HG03571 (cell line): ENCODE measurements around the gene KCNQ1.
A peak's percentile ranks its signal among the peaks of the same experiment; 100 is the strongest.

ENCODE experiments used
- ATAC-seq: cut with Tn5 transposase; IDR thresholded peaks from one replicate; pipeline ENCODE4 v1.9.1; 2021; ENCODE audit not compliant: unreplicated experiment

The KCNQ1 gene

DNA sequence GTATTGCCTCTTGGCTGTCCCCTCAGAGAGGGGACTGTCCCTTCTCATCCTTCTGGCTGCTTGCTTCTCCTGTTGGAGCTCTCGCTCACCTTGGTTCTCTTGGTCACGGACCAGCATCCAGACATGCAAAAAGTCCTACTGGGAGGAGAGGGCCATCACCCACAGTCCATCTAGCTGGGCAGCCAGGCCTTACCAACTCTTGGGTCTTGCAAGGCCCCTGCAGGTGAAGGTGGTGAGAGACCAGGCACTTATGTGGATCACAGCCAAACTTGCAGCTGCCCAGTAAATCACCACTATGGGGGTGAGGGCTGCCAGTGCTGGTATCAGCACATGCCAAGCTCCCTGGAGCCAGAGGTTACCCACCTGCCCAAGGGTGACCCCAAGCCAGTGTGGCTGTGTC lies 218.7 kb downstream of the KCNQ1 start:
- ATAC-seq: no peak

DNA sequence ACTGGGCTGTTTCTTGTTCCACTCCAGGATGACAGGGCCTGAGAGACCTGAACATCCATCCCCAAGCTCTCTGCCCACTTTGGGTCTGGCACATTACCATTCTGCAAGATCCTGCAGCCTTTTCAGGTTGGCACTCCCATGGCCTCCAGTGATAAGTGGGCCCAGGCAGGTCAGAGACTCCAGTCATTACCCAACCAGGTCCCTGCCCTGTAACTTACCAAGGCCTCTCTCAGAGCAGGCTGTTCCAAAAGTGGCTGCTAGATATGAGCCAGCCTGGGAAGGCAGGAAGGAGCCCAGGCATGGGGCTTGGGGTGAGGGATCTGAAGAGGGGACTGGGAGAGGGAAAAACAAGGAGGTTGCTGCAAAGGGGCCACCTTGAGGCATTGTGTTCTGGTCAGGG lies 219.1 kb downstream of the KCNQ1 start:
- no peak for ATAC-seq

DNA sequence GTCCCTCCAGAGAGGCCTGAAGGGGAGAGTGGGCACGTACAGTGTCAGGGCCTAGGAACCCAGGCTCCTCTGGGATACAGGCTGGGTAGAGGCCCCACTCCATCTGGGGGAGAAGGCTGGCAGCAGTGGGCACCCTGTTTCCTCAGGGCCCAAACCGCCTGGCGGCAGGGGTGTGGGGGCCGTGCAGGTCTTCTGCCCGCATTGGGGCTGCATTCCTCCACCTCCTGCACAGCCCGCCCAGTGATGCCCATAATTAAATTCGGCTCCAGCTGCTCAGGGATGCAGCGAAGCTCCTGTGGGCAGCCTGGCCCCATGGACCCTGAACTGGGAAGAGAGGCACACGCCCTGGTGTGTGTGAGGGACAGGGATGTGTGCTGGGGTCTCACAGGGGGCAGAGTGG lies 219.6 kb downstream of the KCNQ1 start:
- no peak for ATAC-seq

DNA sequence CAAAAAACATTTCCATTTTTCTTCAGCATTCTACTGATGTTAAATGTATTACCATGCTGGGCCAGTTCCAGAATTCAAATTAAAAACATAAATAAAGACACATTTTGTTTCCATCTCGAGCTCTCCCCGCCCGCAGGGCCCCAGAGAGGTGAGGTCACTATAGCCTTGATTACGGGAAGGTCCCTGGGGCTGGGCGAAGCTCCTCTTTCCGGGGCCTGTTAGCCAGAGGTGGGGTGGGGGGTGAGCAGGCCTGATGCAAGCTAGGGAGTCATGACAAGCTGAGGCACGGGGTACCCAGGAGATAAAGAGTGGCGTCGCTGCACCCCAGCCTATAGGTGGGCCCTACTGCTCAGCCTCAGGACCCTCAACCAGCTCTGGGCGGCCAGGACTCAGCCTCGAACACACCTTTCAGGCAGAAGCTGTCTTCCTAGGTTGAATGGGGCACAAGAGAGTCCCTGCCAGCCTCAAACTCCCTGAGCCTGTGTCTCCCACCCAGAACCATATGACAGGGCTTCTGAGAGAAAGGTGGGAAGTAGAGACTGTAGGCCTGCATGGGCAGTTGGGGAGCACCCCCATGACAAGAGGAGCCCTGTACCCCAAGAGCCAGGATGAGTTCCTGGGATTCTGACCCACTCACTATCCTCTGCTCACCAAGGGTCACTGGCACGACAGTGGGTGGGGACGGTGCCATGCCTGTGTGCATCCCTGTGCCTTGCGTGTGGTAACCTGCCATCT lies 220.2 kb downstream of the KCNQ1 start:
- ATAC-seq: no peak

DNA sequence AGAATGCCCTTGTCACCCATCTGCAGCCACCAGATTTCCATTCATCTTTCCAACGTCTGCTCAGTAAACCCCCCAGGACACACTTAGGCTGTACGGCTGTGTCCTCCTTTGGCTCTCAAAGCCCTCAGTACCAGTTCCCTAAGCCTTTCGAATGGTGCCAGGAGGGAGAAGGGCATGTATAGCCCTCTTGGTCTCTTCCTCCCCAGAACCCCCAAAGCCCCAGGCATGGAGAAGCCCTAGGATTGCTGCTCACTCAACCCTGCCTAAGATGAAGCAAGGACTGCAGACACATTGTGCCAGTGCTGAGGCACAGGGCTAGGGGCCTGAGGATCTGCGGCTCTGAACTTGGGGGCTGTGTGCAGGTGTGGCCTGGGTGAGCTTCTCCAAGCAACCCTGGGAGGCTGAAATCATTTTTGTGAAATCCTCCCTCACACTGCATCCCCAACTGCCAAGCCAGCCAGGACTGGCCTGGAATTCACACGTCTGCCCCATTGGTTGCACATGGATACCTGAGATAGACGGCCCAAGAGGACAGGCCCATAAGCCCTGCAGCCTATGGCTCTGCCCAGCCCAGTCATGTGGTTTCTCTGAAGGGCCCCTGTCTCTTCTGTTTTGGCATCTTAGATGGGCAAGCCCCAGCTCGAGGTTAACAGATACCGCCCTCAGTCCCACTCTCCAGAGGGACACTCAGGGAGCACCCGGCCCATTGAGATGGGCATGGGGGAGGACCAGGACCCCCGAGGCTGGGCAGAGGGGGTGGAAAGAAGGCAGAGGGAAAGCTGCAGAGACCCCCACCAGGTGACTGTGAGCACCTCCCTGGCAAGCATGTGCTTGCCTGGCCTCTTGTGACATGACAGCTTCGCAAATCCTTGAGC lies 221.0 kb downstream of the KCNQ1 start:
- no peak for ATAC-seq

DNA sequence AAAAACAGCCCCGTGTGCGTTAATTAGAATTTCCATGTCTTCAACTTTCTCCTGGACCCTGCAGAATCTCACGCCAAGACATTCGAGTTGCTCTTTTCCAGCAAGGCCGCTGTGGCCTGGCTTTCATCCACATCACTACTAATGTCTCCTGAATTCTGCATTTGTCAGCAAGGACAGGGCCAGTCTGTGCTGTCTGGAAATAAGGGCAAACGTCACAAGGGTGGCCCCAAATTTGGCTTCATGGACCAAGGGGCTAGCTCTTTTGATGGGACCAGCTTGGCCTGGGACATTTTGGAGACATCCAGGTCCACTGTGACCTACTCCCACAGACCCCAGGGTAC lies 221.6 kb downstream of the KCNQ1 start:
- no peak for ATAC-seq

DNA sequence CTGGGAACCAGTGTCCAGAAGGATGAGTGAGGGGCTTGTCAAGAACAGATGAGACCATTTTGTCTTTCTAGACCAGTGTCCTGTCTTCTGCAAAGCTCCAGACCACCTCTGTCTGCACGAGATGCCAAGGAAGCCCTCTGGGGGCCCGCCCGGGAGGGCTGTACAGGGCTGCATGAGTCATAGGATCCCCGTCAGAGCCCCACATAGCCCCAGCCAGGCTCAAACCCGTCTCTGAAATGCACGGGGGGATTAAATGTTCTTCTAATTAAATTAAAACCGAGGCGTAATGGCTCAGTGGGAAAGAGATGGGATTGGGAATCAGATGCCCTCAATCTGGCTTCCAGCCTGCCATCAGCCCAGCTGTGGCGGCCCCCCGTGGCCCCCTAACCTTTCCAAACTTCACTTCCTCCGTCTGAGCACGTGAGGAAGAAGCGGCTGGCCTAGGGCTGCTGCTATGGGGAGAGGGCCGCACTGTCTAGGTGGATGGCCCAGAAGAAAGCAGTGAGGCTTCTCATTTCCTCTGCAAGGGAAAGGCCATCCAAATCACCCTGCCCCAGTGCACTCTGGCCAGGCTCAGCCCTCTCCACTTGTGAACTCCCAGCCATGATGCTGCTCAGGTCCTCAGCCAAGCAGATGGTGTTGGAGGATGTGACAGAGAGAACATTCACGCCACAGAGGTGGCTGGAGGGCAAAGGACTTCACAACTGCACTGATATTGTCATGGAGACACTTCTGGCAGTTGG lies 222.2 kb downstream of the KCNQ1 start:
- ATAC-seq: no peak

DNA sequence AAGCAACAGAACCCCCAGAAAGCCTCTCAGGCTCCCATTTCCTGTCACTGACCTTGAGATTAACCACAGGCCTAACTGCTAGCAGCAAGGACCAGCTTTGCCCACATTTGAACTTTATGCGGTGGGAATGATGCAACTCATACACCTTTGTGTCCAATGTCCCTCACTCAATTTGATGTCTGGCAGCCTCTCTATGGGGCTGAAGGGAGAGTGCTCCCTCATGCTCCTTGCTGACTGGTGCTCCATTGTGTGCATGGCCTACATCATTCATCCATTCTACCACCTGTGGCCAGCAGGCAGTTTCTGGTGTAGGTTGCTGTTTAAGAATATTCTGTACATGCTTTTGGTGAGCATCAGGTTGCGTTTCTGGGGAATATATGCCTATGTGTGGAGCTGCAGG lies 223.1 kb downstream of the KCNQ1 start:
- ATAC-seq: no peak

DNA sequence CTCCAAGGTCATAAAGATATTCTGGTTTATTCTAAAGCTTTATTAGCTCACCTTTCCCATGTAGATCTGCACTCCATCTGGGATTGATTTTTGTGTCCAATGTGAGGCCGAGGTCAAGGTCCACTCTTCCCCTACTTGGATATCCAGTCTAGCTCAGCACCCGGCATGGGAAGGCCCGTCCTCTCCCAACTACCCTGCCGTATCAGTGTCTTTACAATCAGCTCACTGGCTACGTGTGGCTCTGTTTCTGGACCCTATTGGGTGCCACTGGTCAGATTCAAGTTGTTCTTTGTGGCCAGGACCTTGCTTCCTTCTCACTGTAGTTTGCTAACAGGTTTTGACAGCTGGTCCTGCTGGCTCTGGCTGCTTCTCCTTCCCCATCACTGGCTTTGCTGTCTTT lies 224.1 kb downstream of the KCNQ1 start:
- ATAC-seq: no peak

DNA sequence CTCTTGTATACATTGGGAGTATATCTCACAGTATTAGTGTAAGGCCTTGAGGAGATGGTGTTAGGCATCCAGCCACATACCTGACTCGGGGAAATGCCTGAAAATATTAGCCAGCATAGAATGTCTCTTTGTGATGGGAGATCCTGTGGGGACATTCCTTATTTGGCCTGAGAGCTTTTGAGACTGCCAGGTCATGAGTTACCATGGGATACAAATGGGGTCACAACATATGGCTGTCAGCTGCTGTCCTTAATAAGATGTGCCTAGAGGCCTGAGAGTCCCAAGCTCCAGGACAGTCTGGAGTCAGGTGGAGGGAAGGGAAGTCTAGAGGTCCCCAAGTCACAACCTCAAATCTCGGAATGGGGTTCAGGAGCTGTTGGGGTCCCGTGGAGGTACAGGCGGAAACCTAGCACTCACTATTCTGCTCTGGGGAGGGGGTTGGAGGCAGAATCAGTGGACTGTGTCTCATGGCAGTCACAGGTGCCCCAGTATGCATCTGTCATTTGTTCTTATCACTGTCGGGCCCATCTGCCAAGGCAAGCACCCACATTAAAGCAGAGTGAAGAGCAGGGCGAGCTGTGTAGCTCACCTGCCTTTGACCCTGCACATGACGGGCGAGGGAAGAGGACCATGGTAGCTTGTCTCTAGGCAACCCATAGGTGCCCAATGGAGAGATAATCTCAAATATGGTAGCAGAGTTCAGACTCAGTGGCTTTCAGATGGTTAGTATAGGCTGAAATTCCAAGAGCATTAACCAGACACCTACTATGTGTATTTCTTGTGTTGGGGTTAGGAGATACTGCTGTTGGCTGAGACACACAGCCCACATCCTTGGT lies 225.0 kb downstream of the KCNQ1 start:
- no peak for ATAC-seq

DNA sequence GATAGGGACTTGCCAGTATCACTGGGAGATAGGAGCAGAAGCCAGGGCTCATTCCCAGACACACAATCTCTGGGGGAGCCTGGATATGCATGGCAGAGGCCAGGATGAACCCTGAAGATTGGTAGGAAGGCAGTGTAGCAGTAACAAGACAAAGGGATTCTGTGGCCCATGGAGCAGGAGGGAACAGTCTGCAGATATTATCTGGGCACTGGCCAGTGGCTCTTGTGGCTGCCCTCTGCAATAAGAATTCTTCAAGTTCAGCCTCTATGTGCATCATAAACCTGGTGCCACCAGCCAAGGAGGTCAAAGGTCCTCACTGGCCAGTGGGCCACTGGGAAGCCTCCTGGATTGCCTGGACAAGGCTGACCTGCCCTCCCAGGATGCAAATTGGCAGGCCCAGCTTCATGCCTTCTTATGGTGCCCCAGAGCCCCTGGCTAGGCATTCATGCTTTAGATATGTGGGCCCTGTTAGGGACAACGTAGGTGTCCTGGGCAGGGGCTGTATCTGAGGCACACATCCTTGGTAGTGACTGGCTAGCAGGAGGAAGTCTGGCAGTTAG lies 225.8 kb downstream of the KCNQ1 start:
- no peak for ATAC-seq

DNA sequence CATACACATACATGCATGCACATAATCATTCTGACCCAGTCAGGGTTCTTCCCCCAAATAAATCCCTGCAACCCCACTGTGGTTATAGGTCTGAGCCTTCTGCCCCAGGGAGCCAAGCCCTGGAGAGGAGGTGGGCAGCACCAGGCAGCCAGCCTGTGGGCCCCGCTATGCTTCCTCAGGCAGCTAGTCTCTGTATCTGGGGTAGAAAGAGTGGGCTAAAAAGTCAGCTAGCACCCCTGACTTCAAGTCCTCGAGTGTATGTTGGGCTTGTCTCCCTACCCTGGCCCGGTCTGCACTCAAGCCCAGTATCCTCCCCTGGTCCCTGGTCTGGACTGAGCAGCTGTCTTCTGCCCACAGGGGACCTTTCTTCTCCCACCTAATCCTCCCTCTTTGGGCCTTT lies 226.9 kb downstream of the KCNQ1 start:
- ATAC-seq: no peak

DNA sequence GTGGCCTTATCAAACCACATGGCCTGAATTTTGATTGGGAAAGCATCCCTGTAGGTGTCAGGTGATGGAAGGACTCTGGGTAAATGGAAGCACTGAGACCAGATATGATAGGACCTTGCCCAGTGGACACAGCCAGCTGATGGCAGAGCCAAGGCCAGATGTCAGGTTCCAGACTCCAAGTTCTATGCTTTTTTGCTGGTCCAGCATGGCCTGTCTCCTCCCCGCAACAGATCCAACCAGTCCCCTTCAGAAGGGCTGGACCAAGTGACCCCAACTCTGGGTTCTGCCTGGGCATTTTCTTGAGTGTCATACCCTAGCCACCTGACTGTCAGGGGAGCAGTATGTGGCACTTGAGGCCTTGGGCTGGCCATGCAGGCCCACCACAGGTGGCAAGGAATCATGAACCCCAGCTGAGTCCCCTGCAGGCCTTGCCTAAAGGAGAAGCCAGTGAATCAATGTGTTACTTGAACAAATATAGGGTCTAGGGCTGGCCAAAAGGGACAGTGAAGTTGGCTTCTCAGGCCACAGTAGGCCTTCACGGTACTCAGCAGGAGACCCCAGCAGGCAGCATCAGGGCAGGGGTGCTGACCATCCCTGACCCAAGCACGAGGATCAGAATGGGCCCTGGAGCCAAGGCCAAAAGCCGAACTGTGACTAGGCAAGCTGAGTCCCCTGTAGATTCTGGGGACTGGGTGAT lies 227.9 kb downstream of the KCNQ1 start:
- no peak for ATAC-seq

DNA sequence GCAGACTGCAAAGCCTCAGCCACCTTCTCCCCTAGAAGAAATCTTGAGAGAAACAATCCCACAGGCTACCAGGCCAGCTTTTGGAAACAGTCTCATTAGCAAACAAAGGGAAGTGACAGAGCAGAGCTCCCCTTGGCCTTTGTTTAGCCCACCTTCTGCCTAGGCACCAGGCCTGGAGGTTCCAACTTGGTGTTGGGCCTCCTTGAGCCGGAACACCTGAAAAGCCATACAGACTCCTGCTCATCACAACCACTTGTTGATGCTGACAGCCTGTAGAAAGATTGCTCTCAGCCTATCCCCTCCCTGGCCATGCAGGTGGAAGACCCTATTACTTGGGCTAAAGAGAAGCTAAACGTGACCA lies 228.4 kb downstream of the KCNQ1 start:
- ATAC-seq: no peak

DNA sequence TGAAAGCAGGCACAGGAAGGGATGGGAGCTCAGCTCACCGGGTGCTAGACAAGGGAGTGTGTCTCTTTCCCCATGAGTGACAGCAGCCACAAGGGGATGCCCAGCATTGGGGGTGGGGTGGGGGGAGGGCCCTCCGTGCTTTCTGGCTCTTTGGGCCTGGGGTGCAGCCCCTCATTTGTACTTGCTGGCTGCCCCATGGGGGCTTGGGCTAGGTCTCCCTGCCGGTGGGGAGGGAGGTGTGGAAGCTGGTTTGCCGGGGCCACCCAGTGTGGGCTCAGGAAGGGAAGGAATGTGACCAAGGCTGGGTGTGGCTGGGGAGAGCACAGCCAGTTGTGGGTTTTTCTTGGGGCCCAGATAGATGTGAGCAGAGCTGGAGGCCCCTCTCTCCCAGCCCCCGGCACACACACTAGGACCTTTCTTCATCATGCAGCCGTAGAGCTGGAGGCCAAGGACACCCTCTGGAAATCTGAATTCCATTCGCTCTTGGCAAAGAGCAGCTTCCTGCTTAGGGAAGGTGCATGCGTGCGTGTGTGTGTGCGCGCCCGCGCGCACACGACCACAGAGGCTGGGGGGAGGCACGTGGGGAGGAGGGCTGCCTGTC lies 229.2 kb downstream of the KCNQ1 start:
- ATAC-seq: no peak

DNA sequence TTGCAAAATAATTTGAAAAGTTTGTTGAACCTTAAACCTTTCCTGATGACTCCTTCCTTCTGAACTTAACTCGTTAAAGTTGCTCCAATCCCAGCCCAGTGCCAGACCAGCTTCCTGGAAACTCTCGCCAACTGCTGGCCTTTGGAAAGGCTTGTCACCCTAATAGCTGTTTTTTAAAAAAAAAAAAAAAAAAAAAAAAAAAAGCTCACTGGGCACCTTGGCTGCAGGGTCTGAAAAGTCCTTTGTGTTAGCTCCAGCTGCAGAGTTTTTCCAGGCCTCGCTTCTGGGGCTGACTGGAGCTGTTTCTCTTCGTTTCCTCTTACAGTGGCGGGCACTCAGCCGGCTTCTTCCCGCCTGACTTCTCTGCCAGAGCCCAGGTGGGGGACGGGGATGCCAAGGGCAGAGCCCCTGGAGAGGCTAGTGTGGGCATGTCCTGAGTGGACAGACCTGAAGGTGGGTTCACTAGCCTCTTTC lies 229.9 kb downstream of the KCNQ1 start:
- ATAC-seq: no peak

DNA sequence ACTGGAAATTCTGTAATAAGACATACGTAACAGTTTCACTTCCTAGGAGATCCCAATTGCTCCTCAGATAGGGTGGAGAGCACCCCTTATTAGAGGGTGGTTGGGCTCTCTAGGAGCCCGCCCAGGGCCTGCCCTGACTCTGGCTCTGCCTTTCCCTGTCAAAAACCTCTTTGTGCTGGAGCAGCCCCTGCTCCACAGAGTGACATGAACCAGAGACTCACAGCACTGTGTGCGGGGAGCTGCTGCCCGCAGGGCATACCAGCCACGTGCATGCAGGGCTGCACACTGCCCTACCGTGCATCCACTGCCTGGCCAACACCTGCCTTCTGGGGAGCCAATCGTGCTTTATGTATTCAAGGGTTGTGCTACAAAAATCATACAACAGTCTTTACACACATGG lies 230.7 kb downstream of the KCNQ1 start:
- no peak for ATAC-seq

DNA sequence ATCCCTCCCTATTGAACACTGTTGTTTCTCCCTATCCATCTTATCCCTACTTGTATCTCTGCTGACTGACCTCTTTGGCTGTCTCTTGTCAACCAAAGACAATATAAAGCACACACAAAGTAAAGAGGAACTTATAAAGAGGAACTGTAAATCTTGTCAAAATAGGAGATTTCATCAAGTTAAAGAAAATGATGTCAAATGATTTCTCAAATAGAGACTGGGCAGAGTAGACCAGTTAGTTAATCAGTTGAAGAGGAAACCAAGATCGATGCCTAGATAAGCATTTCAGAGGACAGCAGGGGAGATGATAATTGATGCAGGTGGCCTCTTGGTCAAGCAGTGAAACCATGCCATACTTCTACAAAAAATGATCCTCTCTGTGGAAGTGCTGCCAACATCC lies 232.3 kb downstream of the KCNQ1 start:
- ATAC-seq: peak; percentile 74

DNA sequence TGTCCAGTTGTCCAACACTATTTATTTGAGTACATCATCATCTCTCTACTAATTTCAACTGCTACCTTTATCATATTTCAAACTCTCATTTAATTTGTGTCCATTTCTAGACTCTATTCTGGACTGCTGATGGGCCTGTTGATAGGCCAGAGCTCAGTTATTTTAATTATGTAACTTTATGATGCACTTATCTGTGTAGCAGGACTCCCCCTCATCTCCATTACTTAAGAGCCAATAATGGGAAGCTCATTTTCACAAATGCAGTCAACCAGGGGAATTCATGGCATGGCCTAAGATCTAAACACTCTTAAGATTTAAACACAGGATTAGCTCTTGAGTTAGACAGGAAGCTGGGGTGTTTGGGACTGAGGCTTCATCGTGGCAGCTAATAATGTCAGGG lies 233.6 kb downstream of the KCNQ1 start:
- ATAC-seq: no peak
